GM11168 (cell line): ENCODE data around the gene HAUS8.
"Not testable (repeated sequence)": the region's sequence is repeated elsewhere in the genome, so short reads cannot be mapped to it uniquely, and the experiment has no call there.

Experiments
- in situ Hi-C: fragments of 300-500 bp; cut with MboI; formaldehyde crosslinking; loops from one replicate; pipeline ENCODE4 v1.12.0; 2022; ENCODE audit warnings: low sequenced_read_pairs; ENCODE audit not compliant: unreplicated experiment

HAUS8 gene, protein sequence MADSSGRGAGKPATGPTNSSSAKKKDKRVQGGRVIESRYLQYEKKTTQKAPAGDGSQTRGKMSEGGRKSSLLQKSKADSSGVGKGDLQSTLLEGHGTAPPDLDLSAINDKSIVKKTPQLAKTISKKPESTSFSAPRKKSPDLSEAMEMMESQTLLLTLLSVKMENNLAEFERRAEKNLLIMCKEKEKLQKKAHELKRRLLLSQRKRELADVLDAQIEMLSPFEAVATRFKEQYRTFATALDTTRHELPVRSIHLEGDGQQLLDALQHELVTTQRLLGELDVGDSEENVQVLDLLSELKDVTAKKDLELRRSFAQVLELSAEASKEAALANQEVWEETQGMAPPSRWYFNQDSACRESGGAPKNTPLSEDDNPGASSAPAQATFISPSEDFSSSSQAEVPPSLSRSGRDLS

DNA sequence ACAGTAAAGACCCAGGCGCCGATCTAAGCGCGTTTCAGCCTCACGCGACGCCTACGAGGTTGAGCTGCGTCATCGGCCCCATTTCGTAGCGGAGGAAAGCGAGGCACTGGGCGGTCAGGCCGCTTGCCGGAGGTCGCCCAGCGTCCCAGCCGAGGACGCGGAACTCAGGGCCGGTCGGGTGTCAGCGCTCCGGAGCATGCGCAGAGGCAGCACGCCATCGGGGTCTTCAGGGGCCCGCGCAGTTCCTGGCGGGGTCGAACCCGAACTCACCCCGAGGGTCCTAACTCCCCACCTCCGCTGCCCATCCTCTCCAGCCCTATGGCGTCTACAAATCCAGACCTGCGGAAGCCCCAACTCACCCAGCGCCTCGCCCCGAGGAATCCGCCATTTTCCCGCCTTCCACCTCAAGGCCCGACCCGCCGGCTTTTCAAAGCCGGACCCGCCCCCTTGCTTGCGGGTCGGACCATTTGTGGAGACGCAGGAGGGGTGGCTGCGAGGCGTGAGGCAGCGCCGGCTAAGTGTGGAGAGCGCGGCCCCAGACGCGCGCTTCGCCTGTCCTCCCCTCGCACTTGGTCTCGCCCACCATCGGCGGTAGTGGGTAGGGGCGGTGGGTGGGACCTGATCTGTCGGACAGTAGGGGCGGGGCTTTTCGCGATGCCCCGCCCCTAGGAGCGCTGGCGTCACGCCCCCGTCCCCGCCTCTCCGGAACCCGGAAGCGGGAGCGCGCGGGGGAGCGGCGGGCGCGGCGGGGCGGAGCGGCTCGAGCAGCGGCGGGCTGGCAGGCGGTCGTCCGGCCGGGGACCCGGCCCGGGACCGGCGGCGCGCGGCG lies at the start of gene HAUS8, which contains the start of gene MYO9B:
Gene HAUS8, minus strand, starts transcription at position 418 of the 829 bp plus-strand sequence. Its CDS starts 30 bp downstream, at position 388.
Gene MYO9B, plus strand, starts transcription at position 743 of the 829 bp plus-strand sequence. CDS start 25,941 bp downstream, outside the sequence.
- in situ Hi-C loops: no loop called here

DNA sequence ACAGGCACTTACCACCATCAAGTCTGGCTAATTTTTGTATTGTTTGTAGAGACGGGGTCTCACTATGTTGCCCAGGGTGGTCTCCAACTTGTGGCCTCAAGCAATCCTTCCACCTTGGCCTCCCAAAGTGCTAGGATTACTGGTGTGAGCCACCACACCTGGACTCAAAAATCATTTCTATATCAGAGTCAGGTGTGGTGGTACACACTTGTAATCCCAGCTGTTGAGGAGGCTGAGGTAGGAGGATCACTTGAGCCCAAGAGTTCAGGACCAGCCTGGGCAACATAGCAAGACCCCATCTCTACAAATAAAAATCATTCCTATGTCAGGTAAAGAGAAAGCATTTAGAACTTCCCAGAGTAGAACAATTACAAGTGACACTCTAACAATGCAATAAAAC lies 48.8 kb upstream of the HAUS8 start:
- in situ Hi-C loops: no loop called here

DNA sequence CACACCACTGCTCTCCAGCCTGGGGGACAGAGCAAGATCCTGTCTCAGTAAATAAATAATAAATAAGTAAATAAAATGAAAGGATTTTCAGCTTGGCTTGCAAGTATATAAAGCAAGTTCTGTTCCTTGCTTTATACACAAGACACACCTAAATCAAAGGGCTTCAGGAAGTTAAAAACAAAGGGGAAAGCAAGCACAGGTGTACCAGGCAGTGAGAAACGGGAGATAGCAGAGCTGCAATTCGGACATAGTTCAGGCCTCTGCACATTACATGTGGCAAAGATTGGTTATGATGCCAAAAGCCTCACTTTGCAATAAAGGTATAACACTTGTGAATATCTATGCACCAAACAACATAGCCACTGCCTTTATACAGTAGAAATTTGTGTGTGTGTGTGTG lies 47.8 kb upstream of the HAUS8 start:
- in situ Hi-C loops: no loop called here

DNA sequence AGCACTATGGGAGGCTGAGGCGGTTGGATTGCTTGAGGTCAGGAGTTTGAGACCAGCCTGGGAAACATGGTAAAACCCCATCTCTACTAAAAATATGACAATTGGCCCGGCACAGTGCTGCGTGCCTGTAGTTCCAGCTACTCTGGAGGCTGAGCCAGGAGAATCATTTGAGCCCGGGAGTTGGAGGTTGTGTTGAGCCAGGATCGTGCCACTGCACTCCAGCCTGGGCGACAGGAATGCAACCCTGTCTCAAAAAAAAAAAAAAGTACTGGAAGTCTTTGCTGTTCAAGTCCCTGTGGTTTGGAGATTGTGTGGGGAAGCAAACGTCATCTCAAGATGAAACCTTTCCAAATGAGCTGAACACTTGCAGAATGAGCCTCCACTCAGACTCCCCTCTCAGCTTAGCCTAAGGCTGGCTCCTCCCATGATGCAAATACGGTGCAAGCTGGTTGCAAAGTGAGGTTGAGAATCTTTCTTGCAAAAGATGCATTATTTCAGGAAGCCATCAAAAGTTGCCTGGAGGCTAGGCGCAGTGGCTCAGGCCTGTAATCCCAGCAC lies 46.6 kb upstream of the HAUS8 start:
- in situ Hi-C loops: no loop called here

DNA sequence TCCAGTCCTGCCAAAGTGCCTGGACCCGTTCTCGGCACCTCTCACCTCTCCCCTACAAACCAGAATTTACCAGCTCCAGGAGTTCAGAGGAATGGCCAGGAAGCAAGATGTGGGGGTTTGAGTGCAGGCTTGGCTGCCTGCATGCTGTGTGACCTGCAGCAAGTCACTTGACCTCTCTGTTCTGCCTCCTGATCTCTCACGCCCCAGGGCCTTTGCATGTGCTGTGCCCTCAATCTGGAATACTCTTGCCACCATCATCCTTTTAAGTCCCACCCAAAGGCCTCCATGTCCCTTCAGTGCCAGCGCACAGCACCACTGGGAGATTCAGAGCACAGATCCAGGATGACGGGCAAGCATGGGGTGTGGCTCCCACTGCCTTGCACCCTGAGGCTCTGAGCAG lies 43.7 kb upstream of the HAUS8 start:
- in situ Hi-C loops: no loop called here

DNA sequence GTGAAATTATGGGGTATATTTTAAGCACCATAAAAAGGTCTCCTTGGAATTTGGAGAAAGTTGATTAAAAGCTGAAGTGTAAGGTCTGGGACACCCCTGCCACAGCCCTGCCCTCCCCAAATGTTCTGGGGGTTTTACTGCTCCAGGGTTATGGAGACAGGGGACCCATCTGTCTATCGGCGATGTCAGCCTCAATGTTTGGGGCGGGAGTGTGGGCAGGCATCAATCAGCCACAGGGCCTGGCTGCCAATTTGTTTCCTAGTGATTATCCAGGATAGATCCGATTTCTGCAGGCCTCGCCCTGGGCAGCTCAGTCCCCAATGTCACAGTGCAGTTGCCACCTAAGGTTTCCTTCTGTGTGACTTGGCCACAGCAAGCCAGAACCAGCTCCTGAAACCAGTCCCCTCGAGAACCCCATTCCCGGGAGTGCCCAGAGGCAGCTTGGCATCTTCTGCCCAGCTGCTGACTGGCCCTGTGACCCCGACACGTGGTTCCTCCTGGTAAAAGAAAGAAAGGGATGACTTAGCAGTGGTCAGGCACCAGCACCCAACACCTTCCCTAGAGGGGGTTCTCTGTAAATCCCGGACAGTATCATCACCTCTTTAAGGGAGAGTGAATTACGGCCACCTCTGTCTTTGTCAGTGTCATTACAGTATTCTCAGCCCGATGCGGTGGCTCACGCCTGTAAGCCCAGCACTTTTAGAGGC lies 41.9 kb upstream of the HAUS8 start:
- in situ Hi-C loops: no loop called here

DNA sequence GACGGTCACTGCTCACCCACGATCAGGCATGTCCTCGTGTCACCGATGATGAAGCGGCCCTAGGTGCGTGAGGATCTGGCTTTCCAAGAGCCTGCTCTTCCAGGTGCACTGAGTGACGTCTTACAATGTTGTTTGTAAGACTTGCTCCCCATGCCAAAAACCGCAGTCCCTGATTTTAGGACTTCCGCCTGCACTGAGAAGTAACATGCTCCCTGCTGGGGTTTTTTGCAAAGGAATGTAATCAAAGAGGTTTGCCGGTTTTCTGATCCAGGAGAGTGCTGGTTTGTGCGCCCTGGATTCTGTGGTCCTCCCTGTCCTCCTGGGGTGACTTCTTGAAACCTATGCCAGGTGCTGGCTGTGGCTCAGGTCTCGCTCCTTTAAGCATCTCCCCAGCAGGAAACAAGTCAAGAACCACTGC lies 39.2 kb upstream of the HAUS8 start:
- in situ Hi-C loops: no loop called here

DNA sequence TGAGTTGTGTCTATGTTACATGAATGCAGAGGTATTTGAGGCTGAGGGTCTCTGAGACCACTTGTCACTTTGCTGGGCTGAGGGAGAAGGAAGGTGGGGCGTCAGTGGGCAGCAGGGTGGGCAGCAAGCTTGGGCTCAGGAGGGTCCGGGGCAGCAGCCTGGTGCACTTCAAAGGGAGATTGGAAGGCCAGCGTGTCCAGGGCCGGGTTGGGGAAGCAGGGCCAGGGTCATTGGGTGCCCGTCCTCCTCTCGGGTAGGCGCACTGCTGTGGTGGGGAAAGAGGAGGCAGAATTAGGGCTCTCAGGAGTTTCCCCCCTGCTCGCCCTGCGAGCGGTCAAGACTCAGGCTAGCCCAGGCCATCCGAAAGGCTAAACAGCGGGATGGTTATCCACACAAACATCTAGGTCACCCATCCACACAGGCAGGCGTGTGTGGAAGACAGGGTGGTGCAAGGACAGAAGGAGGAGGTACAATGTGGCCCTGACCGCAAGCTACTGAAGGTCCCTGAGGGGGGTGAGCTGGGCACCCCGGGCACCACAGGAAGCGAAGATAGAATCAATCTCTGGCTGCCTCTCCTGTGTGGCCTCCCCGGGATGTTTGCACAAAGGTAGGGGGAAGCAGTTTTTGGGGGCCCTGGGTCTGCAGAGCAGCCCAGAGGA lies 38.0 kb upstream of the HAUS8 start:
- in situ Hi-C loops: no loop called here

DNA sequence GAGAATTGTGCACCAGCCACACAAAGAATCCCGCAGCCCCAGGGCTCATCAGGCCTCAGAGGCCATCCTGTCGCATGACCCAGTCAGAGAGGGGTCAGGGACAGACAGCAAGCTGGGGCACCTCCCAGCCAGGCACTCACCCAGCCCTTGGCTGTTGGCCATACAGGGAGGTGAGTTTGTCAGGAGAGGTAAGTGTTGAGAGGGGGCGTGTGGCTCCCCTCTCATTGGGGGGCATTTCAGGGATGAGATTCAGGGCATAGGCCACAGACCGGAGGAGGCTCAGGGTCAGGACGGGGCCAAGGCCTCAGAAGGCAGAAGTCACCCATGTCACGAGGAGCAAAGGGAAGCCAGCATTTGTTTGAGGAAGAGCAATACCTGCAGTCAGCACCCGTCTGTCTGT lies 37.4 kb upstream of the HAUS8 start:
- in situ Hi-C loops: no loop called here

DNA sequence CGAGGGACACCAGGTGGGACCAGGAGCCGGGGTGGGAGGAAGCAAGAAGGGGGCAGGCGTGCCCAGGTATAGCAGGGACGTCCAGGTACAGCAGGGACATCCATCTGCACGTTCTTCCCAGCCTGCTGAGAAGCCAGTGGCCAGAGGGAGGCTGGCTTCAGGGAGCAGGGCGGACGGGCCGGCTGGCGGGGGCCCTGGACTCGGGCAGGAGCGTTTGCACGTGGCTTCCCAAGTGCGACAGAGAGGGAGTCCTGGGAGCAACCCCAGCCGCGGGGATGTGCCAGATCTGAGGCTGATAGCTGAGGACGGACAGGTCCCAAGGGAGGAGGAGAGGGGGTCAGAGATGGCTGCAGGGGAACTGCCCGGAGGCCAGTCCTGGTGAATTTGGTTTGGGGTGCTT lies 37.0 kb upstream of the HAUS8 start:
- in situ Hi-C loops: no loop called here

DNA sequence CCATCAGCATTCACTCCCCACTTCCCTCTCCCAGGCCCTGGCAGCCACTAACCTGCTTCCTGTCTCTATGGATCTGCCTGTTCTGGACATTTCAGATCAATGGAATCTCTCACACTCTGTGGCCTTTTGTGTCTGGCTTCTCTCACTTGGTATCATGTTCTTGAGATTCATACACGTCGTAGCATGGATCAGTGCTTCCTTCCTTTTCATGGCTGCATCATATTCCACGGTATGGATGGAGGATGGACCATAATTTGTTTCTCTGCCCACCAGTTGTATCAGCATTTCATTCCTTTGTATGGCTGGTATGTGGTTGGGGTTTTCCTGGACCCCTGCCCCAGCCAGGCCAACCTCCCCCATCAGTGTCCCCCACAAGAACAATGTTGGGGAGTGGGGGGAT lies 36.5 kb upstream of the HAUS8 start:
- in situ Hi-C loops: no loop called here

DNA sequence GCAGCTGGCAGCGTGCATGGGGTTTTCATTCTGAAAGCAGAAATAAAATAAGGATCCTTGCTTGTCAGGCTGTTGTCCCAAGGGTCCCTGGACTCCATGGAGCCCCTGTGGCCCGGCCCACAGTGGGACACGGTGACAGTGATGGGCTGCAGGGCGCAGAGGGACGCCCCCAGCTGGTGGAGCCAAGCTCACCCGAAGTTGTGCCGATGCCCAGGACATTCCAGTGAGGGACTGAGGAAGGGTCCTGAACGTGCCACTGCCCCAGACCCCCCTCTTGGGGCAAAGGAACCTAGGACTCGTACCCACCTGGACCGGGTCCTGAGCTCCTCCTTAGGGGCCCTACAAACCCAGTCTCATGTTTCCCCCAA lies 35.3 kb upstream of the HAUS8 start:
- in situ Hi-C loops: no loop called here

DNA sequence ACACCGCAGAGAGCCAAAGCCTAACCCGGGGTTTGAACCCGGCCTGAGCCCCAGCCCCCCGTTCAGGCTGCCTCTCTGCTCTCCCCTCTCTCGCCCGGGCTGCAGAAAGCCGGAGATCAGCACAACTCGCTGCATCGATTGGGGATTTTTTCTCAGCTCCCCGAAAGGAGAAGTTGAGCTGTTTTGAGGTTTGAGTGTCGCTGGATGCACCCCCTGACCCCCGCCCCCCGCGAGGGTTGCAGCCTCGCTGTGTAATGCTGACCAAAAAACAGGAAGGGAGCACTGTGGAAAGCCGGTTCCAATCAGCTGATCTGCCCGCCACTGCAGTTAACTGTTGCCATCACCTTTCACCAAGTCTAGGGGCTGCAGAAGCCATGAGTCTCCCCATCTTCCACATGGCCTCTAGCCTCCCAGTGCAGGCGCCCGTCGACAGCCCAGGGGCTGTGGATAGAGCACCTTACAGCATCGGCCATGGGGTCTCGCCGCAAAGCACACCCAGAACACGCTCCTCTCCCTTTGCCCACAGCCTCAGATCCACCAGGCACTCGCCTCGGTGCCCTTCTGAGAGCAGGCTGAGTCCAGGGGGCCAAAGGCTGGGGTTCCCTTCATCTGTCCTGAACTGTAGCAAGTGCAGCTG lies 34.8 kb upstream of the HAUS8 start:
- in situ Hi-C loops: no loop called here

DNA sequence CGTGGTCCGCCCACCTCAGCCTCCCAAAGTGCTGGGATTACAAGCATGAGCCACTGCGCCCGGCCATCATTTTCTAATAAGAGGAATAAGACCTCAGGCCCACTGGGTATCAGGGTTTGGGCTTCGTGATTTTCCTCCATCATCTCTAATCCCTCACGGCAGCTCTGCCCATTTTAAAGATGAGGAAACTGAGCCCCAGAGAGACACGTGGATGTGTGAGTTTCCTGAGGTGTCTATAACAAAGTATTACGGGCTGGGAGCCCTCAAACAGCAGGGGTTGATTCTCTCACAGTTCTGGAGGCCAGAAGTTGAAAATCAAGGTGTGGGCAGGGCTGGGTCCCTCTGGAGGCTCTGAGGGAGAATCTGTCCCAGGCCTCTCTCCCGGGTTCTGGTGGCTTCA lies 34.0 kb upstream of the HAUS8 start:
- in situ Hi-C loops: no loop called here

DNA sequence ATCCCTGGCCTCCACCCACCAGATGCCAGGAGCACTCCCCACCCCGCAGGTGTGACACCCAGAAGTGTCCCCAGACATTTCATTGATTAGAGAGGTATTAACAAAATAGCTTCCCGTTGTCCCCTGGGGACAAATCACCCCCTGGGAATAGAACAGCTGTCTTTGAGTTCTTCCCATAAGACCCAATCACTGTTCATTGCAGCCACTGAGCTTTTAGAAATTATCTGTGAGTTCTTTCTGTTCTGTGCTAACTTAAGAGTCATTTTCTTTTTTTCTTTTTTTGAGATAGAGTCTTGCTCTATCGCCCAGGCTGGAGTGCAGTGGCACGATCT lies 33.2 kb upstream of the HAUS8 start:
- in situ Hi-C loops: no loop called here

DNA sequence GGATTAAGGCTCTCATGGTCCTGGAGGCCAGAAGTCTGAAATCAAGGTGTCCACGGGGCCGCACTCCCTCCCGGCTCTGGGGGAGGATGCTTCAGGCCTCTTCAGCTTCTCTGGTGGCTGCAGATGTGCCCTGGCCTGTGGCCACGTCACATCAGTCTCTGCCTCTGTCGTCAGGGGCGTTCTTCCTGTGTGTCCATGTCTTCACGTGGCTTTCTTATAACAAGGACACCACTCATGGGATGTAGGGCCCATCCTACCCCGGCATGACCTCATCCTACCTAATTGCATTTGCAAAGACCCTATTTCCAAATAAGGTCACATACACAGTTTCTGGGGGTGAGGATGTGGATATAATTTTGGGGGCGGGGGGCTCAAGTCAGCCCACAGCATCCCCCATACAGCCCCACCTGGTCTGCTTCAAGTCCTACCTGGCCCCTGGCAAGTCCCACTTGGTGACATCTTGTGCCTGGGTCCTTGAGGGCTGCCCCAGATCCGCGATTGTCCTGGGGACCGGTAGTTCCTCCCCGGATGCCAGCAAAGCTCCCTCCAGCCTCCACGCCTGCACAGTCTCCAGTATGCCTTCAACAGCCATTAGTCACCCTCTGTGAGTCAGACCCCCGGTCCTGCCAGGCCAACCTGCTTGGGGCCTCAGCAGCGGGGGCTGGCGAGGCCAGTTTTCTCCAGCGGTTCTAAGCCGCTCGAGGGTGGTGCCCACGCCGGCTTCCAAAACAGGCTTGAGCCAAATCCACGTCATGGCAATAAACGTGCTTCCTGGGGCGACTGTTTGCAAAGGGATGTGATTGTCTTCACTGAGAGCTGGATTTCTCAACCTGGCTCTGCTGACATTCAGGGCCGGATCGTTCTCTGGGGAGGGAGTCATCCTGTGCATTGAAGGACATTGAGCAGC lies 32.5 kb upstream of the HAUS8 start:
- in situ Hi-C loops: no loop called here

DNA sequence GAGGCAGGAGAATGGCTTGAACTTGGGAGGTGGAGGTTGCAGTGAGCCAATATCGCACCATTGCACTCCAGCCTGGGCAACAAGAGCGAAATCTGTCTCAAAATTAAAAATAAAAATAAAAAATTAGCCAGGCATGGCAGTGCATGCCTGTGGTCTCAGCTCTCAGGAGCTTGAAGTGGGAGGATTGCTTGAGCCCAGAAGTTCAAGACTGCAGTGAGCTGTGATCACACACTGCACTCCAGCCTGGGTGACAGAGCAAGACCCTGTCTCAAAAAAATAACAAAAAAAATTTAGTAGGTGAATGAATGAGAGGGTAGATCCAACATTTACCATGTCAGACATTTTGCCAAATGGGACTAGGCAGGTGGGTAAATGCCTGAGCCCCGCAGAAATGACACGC lies 31.7 kb upstream of the HAUS8 start:
- in situ Hi-C loops: not testable (repeated sequence)

DNA sequence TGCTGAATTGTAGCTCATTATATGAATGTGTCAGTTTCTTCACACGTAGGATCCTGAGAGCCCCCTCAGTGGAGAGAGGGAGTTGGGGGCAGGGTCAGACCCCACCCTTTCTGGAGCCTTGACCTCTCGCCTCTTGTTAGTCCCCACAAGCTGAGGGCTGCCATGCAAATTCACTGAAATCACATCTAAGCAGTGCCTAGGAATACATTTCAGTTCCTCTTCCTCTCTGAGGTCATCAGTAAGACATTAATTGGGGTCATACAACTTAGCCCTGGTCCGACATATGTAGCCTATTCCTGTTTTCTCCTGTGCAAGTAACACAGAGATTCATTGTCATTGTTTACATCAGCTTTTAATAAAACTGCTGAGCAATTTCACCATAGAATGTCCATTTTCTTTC lies 30.3 kb upstream of the HAUS8 start:
- in situ Hi-C loops: no loop called here

DNA sequence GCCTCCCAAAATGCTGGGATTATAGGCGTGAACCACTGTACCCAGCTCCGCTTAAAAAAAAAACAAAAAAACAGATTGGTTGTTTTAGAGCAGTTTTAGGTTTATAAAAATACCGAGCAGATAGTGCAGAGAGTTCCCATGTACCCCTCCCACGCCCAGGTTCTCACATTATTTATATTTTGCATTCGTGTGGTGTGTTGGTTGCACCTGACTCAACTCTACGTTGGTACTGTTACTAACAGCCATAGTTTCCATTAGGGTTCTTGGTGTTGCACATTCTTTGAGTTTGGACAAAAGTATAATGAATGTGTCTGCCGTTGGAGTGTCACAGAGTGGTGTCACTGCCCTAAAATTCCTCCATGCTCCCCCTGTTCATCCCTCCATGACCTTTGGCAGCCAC lies 29.4 kb upstream of the HAUS8 start:
- in situ Hi-C loops: no loop called here
